H1 (cell line): ENCODE data around the gene ST6GALNAC5. TPM values are rescaled to one million over a fixed set of nuclear protein-coding genes. Genes with fewer than 3 reads are reported as not detected.

Experiments
- BCL11A ChIP-seq, 2 experiments: IDR thresholded peaks; one replicate each; pipeline ENCODE4 v1.6.1; 2011; ENCODE audit warnings: low read depth in 2 of 2, low read length in 2 of 2, mild to moderate bottlenecking in 2 of 2
- BRCA1 ChIP-seq: IDR thresholded peaks from 2 replicates; pipeline ENCODE4 v1.6.1; 2012; ENCODE audit warnings: low read depth, low read length, improper control_type of control experiment
- EP300 ChIP-seq, 2 experiments: IDR thresholded peaks; 1 replicate in 1 of 2; 2 replicates in 1 of 2; pipeline ENCODE4 v1.6.1; 2011 to 2012; ENCODE audit warnings: low read depth in 2 of 2, low read length in 2 of 2, mild to moderate bottlenecking in 2 of 2, borderline replicate concordance in 1 of 2, inconsistent platforms in 1 of 2, moderate library complexity in 1 of 2
- polyA plus RNA-seq, 7 experiments: library from polyadenylated mRNA; depleted of rRNA in 3 of 7; stranded (reverse) in 5 of 7; unstranded in 2 of 7; fragments of >200 nt in 5 of 7; fragments of 200-250 nt in 2 of 7; gene quantifications; 1 replicate in 5 of 7; 2 replicates in 1 of 7; 4 replicates in 1 of 7; pipeline versions ENCODE4 v1.2.1 to v1.2.3, GENCODE V29; 2011 to 2013; ENCODE audit warnings: missing spikeins in 2 of 7, mixed read lengths in 2 of 7
- total RNA-seq: library from RNA; stranded (reverse); fragmentation: NEBNext Ultra II Directional; extraction: Animal tissue kit (Norgen Biotek cat#: 25700); gene quantifications from 2 replicates; pipeline ENCODE4 v1.2.1, GENCODE V29; 2021

Gene ST6GALNAC5
- total and polyA plus RNA-seq, 2 of the 8 experiments (the other 6 are each of a cell fraction or from before 2014, with no cell fraction given) = 6.2 to 7.3 TPM

DNA sequence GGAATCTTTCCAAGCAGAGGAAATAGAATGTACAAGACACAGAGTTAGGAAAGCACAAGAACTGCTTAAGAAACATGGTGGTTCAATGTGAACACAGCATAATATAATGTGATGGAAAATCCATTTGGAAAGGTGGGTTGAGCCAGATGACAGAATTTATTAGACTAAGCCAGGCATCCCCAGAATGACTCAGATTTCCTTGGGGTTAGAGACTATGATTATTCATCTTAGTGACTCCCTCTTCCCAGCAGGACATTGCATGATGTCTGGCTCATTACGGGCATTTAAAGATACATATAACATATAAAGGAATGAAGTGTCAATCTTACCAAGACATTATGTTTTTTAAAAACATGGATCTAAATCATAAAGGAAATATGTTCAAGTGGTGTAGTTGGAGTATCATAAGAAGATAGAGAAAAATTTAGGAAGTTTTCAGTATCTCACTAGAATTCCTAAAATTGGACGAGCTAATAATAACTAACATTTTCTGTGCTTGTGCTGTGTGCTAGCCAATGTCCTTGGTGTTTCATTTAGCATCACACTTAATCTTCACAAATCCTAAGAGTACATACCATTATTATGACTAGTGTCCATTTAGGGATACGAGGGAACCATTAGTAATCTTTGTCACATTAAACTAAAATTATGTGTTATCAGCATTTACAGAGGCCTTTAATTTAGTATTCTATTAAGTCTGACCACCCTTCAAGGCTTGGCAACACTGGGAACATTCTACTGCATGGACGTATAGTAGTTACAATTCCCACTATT is 41.0 kb upstream of the ST6GALNAC5 start (continued):
- no peak for TF ChIP-seq EP300 (IDR thresholded peaks at IDR 0.05; ENCODE audit: borderline replicate concordance in 1 of 2, low read depth in 2 of 2, low read length in 2 of 2)
- no peak for TF ChIP-seq BRCA1
- no peak for TF ChIP-seq BCL11A (IDR thresholded peaks at IDR 0.05; ENCODE audit: low read depth in 2 of 2, low read length in 2 of 2)
